22Rv1 (cell line): ENCODE data around the gene SNX22.

Experiments used
- ZFX ChIP-seq: fragments of 450-650 bp; IDR thresholded peaks from 2 replicates; pipeline ENCODE4 v1.6.1; 2017; ENCODE audit warnings: antibody characterized with exemption, borderline replicate concordance
- TF ChIP-seq, protein P1 (sequence below): fragments of 450-650 bp; IDR thresholded peaks from 2 replicates; pipeline ENCODE4 v1.5.1; 2017; ENCODE audit warnings: mild to moderate bottlenecking

DNA sequence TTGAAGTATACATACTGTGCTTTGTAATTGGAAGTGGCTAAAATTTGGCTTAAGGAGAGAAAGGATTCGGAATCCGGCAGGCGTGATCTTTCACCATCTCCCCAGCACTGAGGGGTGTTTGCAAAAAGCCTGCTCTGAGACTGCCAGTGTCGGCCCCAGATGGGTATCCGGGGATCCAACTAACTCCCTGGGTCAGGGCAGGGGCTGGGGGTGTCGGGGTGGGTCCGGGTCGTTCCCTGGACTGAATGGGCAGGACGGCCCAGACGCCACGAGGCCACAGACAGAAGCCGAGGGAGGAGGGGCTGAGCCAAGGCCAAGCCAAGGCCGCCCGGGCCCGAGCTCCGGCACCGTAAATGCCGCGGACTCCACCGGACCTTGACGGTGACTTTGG, 10.9 kb downstream of the SNX22 start:
- TF ChIP-seq, protein P1, sequence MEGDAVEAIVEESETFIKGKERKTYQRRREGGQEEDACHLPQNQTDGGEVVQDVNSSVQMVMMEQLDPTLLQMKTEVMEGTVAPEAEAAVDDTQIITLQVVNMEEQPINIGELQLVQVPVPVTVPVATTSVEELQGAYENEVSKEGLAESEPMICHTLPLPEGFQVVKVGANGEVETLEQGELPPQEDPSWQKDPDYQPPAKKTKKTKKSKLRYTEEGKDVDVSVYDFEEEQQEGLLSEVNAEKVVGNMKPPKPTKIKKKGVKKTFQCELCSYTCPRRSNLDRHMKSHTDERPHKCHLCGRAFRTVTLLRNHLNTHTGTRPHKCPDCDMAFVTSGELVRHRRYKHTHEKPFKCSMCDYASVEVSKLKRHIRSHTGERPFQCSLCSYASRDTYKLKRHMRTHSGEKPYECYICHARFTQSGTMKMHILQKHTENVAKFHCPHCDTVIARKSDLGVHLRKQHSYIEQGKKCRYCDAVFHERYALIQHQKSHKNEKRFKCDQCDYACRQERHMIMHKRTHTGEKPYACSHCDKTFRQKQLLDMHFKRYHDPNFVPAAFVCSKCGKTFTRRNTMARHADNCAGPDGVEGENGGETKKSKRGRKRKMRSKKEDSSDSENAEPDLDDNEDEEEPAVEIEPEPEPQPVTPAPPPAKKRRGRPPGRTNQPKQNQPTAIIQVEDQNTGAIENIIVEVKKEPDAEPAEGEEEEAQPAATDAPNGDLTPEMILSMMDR, result no peak
- TF ChIP-seq ZFX, result no peak
